Measurements from ENCODE around the gene FAM181A.

The FAM181A gene

DNA sequence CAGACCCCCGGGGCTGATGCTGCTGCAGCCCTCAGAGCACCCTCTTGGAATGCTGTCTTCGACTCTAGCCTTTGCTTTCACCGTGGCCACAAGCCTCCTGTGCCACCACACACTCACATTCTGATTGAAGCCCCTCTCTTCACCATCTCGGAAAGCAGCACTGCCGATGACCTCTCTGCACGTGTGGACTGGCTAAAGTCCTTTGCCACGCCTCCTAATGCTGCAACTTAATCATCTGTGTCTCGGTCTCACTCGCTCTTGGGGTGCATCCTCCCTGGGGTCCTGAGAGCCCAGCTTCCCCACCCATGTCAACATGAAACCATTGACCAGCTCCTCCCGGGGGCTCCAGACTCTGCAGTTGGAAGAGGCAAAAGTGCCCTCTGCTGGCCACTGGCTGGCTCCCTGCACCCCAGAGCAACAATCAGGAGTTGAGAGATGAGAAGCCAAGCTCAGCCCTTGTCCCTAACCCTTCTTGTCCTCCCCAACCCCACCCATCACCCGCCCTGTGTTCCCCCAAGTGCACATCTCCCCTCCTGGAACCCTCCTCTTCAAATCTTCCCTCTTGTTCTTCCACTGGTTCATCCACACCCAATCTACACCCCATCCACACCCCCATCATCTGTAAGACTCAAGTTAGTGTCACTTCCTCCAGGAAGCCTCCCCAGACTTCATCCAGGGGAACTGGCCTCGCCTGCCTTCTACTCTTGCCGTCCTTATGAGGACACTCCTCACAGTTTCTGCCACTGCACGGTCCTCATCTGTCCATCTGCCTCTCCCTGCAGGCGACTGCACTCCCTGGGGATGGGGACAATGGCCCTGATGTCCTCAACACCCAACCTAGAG is 23.6 kb upstream of the FAM181A start:
- peak in 1 of 14 donors; percentile 15 for DNase-seq

DNA sequence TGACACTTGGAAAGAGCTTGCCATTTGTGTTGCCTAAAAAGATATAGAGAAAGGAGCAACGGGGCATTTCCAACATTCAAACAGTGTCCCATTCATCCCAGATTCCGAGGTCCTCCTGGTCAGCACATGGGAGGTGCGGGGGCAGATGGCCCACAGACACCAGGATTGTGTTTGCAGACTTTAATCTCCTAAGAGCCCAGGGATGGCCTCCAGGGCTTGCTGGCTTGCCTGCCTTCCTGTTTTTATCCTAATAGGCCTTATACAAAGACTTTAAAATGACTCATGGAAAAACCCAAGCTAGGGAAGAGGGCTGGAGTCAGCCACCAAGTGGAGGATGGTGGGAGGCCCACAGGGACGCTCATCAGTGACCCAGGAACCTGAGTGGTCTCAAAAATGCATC is 21.5 kb upstream of the FAM181A start:
- no peak for DNase-seq

GRCh38 chr14:93906341-93907329 is 20.5 kb upstream of the FAM181A start:
- DNase-seq = no peak

DNA sequence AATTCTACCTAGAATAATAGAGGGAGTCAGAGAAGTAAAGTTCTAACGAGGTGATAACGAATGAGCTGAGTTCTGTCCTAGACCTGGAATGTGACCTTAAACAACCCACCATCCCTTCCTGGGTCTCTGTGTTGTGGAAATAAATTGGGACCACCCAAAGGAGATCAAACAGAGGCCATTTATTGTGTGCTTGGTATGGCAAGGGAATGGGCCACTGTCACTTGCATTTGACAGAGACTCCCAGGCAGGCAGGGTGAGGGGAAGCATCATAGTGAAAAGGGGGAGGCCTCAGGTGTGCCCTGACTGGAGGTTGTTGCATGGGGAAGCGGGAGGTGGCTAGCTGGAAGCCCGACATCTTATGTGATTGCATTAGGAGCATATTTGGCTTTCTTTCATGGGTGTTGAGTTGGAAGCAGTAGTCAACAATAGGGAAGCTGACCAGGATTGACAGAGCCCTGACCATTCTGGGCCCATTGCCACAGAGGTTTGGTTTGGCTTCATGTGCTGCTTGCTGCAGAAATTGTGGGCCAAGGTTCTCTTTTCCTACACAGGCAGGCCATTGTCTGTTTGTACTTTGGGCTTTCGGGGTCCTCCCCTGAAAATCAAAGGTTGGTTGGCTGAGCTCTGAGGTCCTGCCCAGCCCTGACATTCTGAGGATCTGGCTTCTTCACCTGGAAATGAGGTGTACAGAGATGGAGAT is 17.6 kb upstream of the FAM181A start:
- peak in 2 of 14 donors; percentile 5 to 24 for DNase-seq

DNA sequence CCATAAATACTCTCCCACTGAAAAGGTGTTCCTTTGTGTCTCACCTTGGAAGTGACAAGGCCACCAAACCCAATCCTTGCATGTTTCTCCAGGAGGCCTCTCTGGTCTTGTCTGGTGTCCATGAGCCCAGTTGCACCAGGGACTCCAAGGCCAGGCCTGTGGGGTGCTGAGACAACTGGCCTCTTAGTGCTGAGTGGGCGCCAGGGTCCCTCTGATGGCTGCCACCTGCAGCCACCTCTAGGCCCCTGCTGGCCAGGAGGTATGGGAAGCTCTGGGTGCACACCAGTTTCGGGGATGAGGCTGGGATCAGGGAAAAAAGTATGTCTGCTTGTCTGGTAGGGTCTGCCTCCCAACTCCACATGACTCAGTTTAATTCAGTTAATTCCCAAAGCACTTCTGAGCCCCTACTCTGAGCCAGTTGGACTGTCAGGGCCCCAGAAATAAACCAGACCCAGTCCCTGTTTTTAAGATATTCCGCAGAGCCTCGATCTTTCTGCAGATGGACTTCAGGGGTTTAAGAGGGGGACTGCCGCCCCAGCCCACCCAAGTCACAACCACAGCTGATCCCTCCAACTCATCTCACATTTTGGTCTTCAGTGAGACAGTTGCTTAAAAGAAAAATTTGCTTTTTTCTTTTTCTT is 15.0 kb upstream of the FAM181A start:
- no peak for DNase-seq

DNA sequence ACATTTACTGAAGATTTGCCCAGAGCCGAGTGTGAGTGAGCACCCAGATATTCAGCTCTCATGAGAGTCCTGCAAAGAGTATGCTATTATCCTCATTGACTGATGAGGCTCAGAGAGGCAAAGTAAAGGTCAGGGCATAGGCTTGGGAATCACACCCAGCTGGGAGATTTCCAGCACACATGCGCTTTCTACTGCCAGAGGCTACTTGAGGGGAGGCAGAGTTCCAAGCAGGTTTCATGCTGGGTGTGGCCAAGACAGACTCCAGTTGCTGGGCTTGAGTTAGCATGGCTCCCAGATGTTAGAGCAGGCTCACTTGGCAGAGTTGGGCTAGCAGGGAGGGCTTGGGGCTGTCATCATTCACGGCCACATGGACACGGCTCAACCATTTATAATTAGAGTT is 14.4 kb upstream of the FAM181A start:
- no peak for DNase-seq

DNA sequence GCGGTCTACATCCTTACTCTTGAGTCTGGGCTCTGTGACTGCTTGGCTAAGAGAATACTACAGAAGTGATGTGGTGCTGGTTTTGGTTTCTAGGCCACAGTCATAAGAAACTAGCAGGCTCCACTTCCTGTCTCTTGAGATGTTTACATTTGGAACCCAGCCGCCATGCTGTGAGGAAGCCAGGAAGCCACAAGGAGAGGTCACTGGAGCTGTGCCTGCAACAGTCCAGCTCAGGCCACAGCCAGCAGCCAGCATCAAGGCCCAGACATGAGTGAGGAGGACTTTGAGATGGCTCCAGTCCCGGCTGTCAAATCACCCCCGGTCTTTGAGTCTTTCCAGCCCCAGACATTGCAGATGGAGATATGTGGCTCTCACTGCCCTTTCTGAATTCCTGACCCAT is 12.9 kb upstream of the FAM181A start:
- DNase-seq = no peak

- no peak for DNase-seq
Observed at GRCh38 chr14:93915070-93915705, 12.0 kb upstream of the FAM181A start.

GRCh38 chr14:93915800-93916199 is 11.3 kb upstream of the FAM181A start:
- DNase-seq = no peak

DNA sequence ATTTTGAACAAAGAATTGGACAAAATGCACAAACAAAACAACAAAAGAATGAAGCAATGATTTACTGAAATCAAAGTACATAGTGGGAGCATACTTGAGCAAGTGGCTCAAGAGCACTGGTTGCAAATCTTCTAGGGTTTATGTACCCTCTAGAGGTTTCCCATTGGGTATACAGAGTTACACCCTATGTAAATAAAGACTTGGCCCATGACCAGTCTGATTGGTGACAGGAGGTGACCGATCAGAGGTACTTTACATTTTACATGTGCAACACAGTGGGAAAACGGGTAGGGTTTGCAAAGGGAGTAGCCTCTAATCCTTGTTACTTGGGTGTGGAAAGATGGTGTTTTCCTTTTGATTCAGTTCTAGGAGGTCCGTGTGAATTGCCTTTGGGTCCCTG is 10.6 kb upstream of the FAM181A start:
- DNase-seq = no peak

DNA sequence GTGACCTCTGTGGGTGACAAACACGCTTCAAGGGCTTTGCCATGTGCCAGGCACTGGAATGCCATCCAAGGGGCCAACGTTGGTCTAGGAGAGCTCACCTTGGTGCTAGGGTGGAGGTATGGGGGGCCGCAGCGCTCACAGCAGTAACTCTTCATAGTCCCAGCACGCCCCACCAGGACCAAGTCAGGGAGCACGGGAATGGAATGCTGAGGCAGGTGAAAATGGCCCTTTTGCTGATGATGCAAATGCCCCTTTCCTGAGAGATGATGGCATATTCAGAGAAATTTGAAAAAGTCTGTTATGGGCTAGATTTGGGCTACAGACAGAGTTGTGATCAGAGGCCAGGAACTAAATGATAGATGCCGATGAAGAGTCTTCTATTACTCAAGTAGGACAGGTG is 10.0 kb upstream of the FAM181A start:
- no peak for DNase-seq

DNA sequence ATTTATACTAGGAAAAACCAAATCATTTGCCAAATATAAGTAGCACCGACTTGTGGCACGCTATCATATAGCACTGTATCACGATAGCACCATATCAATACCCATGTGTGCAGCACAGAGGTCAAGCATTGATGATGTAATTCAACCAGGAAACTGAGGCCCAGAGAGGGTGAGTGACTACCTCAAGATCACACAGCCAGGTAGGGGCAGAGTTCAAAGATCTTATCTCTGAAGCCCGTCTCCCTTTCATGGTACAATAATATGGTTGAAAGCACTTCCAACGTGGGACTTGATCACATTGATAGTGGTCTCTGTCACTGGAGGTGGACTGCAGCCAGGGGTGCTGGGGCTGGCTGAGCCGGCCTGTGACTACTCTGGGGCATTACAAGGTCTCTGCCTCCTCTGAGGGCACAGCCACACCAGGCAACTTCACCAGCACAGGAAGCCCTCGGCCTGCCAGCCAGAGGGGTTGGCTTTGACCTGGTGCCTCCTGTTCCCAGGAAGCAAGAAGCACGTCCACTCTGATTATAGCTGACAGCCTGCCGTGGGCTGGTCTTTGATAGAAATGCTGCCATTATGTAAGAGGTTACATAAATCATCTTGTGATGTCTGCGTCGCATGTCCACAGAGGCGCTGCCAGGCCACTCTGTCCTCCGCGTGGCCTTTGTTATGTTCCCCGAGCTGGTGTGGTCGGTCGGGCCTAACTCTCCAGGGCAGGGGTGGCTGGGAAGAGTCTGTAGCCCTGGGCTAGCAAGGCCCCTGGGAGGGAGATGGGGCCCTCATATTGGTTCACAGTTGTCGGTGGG is 5.9 kb upstream of the FAM181A start:
- no peak for DNase-seq

DNA sequence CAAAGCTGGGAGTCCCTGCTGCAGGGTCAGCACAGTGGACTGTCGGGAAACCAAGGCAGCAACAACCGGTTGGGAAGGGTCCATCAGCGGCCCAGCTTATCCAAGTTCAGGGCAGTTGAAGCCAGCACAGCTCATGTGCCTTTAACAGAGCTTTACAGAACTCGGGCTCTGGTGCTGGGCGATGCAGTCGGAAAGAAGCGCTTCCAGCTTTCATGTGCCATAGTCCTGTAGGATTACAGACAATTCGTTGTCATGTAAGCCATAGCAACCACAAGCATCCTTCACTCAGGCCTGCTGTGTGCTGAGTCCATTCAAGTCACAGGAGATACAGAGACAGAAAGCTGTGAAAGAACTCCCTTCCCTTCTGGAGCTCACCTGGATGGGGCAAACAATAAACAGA is 3.5 kb upstream of the FAM181A start:
- DNase-seq = no peak

DNA sequence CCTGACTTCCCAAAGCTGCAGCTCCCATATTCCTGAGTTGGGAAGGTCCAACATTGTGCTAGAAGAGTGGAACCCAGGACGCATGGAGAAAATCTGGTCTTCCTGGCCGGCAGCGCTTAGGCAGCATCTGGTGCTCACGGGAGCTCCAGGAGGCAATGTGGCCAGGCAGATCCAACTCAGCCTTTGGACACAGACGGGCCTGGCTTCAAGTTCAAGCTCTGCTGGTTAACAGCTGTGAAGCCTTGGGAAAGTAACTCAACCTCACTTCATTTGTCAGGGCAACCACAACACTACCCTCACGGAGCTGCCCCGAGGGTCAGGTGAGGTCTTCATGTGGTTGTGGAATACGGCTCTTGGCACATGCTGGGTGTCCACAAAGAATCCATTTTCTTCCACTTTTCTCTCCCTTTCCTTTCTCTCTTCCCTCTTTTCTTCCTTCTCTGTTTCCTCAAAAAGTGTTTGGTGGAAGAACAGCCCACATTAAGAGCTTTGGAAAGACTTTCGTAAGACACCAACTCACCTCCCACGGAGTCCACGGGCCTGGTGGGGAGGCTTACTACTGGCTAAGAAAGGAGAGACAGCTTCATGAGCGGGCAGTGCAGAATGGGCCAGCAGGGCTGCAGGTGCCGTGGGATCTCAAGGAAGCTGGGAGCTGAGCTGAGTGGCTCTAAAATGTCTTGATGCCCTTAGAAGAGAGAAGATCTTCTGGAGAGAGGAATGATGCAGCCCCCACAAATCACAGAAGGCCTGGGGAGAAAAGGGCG is 2.4 kb upstream of the FAM181A start:
- no peak for DNase-seq

DNA sequence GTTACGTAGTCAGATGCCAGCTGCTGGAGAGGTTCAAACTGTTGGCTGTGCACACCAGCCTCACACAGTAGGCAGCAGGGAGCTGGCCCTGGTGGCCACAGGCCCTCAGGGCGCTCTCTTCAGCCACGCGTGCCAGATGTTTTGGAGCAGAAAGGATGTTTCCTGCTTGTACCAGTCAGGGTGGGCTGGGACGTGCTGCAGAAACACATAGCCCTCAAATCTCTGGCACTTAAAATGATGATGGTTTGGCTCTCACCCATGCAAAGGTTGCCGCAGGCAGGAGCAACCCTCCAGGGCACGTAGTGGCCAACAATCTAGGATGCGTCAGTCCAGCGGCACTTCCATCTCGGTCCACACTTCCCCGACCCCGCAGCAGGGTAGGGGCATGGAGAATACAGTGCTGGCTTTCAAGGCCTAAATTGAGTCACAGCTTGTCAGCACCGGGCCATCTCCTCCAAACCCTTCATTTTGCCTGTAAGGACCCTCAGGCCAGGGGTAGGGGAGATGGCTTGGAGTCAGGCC is 1.7 kb upstream of the FAM181A start:
- no peak for DNase-seq

DNA sequence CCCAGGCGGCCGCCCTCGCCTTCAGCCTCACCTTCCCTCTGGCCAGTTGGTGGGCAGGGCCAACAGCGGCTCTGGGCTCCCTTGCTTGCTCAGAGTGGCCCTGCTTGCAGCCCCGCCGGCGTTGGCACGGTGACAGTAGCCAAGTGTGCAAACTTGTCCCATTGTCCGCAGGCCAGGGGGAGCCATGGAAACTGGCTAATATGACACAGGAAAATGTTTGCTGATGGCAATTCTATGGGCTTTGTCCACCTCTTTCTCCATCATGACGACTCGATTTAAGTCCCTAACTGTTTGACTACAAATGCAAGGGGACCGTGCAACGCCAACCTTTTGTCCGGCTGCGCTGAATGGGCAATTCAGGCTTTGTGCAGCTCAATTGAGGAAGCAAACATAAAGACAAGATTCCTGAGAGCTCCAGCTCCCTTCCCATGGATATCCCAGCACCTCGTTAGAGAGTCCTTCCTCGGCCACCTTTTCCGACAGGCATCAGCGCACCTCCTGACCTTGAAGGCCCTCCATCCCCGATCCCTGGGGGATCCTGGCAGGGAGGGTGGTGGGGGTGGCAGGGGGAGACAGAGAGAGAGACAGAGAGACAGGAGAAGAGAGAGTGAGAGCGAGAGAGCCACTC is 785 bp upstream of the FAM181A start:
- peak in 11 of 14 donors; percentile 7 to 78 (median 42) for DNase-seq

GRCh38 chr14:93927800-93928145 is 629 bp downstream of the FAM181A start:
- DNase-seq = no peak

- peak in 3 of 14 donors; percentile 21 to 33 (median 25) for DNase-seq
Observed at GRCh38 chr14:93928184-93929047, 1.3 kb downstream of the FAM181A start.

Measured in C1 segment of cervical spinal cord (tissue), 14 donors.